HepG2 (cell line): ENCODE data around the gene UTP3. TPM values are rescaled to one million over a fixed set of nuclear protein-coding genes. Genes with fewer than 3 reads are reported as not detected.
A peak's percentile ranks its signal among the peaks of the same experiment; 100 is the strongest.

Experiments used
- ATAC-seq: fragments of 200-7000 bp; cut with Tn5 transposase; 3 replicates; pipeline ENCODE4 v1.9.1; 2020; ENCODE audit warnings: mild to moderate bottlenecking, moderate library complexity
- BruUV-seq: library from RNA; stranded (reverse); fragments of 400-500 nt; replicated peaks from 2 replicates; lab custom pipeline; 2021; lab: Mats Ljungman, UMichigan
- CTCF ChIA-PET: fragments of 300-600 bp; formaldehyde crosslinking; extraction: SDS; loops from one replicate; lab custom pipeline; 2021; ENCODE audit warnings: low total read pairs, inconsistent platforms, low intra/inter-chr PET ratio; lab: Yijun Ruan, JAX
- POLR2A ChIA-PET: fragments of 350-600 bp; sonication (Branson Sonifier 250); formaldehyde crosslinking; loops from one replicate; lab custom pipeline; 2020; ENCODE audit warnings: antibody characterized with exemption, inconsistent platforms; lab: Yijun Ruan, JAX
- DNase-seq: peaks from one replicate; pipeline ENCODE4 v3.0.0-alpha.2; 2015; ENCODE audit warnings: low spot score
- FAIRE-seq: peaks from 3 replicates; lab custom pipeline; 2011; peaks lifted over from hg19 to GRCh38; lab: Jason Lieb, UNC
- H2AFZ ChIP-seq: one replicate; pipeline ENCODE4 v1.6.1; 2011; ENCODE audit warnings: low read length, inconsistent platforms
- H3K27ac ChIP-seq: fragments of 300-600 bp; 3 replicates; pipeline ENCODE4 v1.8.0; 2011; ENCODE audit warnings: mixed run types, mild to moderate bottlenecking, mixed read lengths, low read length, inconsistent platforms; ENCODE audit not compliant: insufficient read depth; ENCODE audit errors: extremely low read length
- H3K27me3 ChIP-seq, 2 experiments: fragments of 200-600 bp in 1 of 2; 2 replicates in 1 of 2; 3 replicates in 1 of 2; pipeline versions ENCODE4 v1.6.0 to v1.8.0; 2011; ENCODE audit warnings: low read length in 2 of 2, mild to moderate bottlenecking in 2 of 2, moderate library complexity in 2 of 2, inconsistent platforms in 1 of 2; ENCODE audit not compliant: insufficient read depth in 2 of 2, control insufficient read depth in 1 of 2
- H3K36me3 ChIP-seq, 2 experiments: fragments of 200-600 bp in 1 of 2; replicated peaks in 1 of 2; 2 replicates in 1 of 2; 3 replicates in 1 of 2; pipeline versions ENCODE4 v1.5.1 to v1.8.0; 2011; ENCODE audit warnings: low read length in 2 of 2, inconsistent platforms in 1 of 2; ENCODE audit not compliant: insufficient read depth in 2 of 2, control insufficient read depth in 1 of 2
- H3K4me1 ChIP-seq: 2 replicates; pipeline ENCODE4 v1.5.1; 2012; ENCODE audit warnings: low read length, inconsistent platforms; ENCODE audit not compliant: insufficient read depth
- H3K4me2 ChIP-seq: 2 replicates; pipeline ENCODE4 v1.6.0; 2011; ENCODE audit warnings: low read depth, low read length, inconsistent platforms
- H3K4me3 ChIP-seq, 3 experiments: fragments of 200-600 bp in 1 of 3; sonication (generic), shearing (Covaris generic) in 1 of 3; replicated peaks in 1 of 3; 2 replicates each; pipeline ENCODE4 v1.5.1; 2011 to 2016; ENCODE audit warnings: low read length in 3 of 3, inconsistent platforms in 2 of 3, low read depth in 2 of 3, mild to moderate bottlenecking in 2 of 3, control low read depth in 1 of 3, mixed read lengths in 1 of 3; ENCODE audit not compliant: insufficient read depth in 1 of 3
- H3K79me2 ChIP-seq: one replicate; pipeline ENCODE4 v1.6.1; 2011; ENCODE audit warnings: low read length, inconsistent platforms; ENCODE audit not compliant: insufficient read depth
- H3K9ac ChIP-seq: 2 replicates; pipeline ENCODE4 v1.6.0; 2011; ENCODE audit warnings: mild to moderate bottlenecking, low read depth, low read length, inconsistent platforms; ENCODE audit not compliant: insufficient read depth
- H3K9me3 ChIP-seq: 2 replicates; pipeline ENCODE4 v1.5.1; 2012; ENCODE audit warnings: mild to moderate bottlenecking, low read length
- H4K20me1 ChIP-seq: 2 replicates; pipeline ENCODE4 v1.6.0; 2011; ENCODE audit warnings: inconsistent platforms, mild to moderate bottlenecking, low read length, moderate library complexity; ENCODE audit not compliant: insufficient read depth
- ATF2 ChIP-seq: sonication (generic); formaldehyde crosslinking; IDR thresholded peaks from 2 replicates; pipeline ENCODE4 v1.4.0; 2020; ENCODE audit warnings: missing genetic modification reagents
- BORCS8-MEF2B ChIP-seq: sonication (generic); formaldehyde crosslinking; IDR thresholded peaks from 2 replicates; pipeline ENCODE4 v1.8.0; 2022; ENCODE audit warnings: mild to moderate bottlenecking, missing genetic modification reagents
- IKZF4 ChIP-seq: sonication (generic); formaldehyde crosslinking; IDR thresholded peaks from 2 replicates; pipeline ENCODE4 v1.5.1; 2020; ENCODE audit warnings: borderline replicate concordance, mild to moderate bottlenecking, low read depth, missing genetic modification reagents; ENCODE audit errors: not compliant biosample characterization
- NR2F1 ChIP-seq, 2 experiments: fragments of 450-650 bp in 1 of 2; formaldehyde crosslinking in 1 of 2; IDR thresholded peaks; 2 replicates each; pipeline versions ENCODE4 v1.5.0 to v1.6.1; 2016 to 2020; ENCODE audit warnings: mild to moderate bottlenecking in 1 of 2, missing compliant biosample characterization in 1 of 2, missing genetic modification reagents in 1 of 2, moderate library complexity in 1 of 2
- PHB2 ChIP-seq: fragments of 450-650 bp; IDR thresholded peaks from 2 replicates; pipeline ENCODE4 v1.6.1; 2018; ENCODE audit not compliant: partially characterized antibody
- PITX1 ChIP-seq: sonication (generic); formaldehyde crosslinking; IDR thresholded peaks from 2 replicates; pipeline ENCODE4 v1.5.1; 2020; ENCODE audit warnings: mild to moderate bottlenecking, missing genetic modification reagents
- SMARCC2 ChIP-seq: fragments of 450-650 bp; IDR thresholded peaks from 2 replicates; pipeline ENCODE4 v1.6.1; 2017; ENCODE audit warnings: antibody characterized with exemption, mild to moderate bottlenecking
- TCF12 ChIP-seq, 2 experiments: fragments of 450-650 bp in 1 of 2; sonication (generic) in 1 of 2; formaldehyde crosslinking in 1 of 2; IDR thresholded peaks; 2 replicates each; pipeline versions ENCODE4 v1.6.1 to v1.8.0; 2017 to 2022; ENCODE audit warnings: antibody characterized with exemption in 1 of 2, mild to moderate bottlenecking in 1 of 2, missing genetic modification reagents in 1 of 2, moderate library complexity in 1 of 2
- TGIF2 ChIP-seq: IDR thresholded peaks from 2 replicates; pipeline ENCODE4 v1.6.1; 2016; ENCODE audit warnings: control low read depth, missing compliant biosample characterization
- TRIM24 ChIP-seq: sonication (generic); formaldehyde crosslinking; IDR thresholded peaks from 2 replicates; pipeline ENCODE4 v1.8.0; 2022; ENCODE audit warnings: mild to moderate bottlenecking, missing genetic modification reagents
- ZNF280D ChIP-seq: sonication (generic); formaldehyde crosslinking; IDR thresholded peaks from 2 replicates; pipeline ENCODE4 v1.5.1; 2020; ENCODE audit warnings: mild to moderate bottlenecking, missing genetic modification reagents
- ZNF547 ChIP-seq: sonication (generic); formaldehyde crosslinking; IDR thresholded peaks from 2 replicates; pipeline ENCODE4 v1.5.1; 2020; ENCODE audit warnings: mild to moderate bottlenecking, missing genetic modification reagents
- ZNF607 ChIP-seq: sonication (generic); formaldehyde crosslinking; IDR thresholded peaks from 2 replicates; pipeline ENCODE4 v1.5.1; 2020; ENCODE audit warnings: missing genetic modification reagents, mild to moderate bottlenecking, borderline replicate concordance
- ZNF713 ChIP-seq: sonication (generic); formaldehyde crosslinking; IDR thresholded peaks from 2 replicates; pipeline ENCODE4 v1.4.0; 2020; ENCODE audit warnings: mild to moderate bottlenecking, missing genetic modification reagents
- ZNF850 ChIP-seq: sonication (generic); formaldehyde crosslinking; conservative IDR thresholded peaks from 2 replicates; pipeline ENCODE4 v1.9.0; 2021; ENCODE audit warnings: mild to moderate bottlenecking, missing genetic modification reagents
- WGBS: methylation state at CpG from one replicate; pipeline ENCODE4 v1.1.6; 2017; ENCODE audit warnings: low lambda C conversion rate; 5-methylcytosine and 5-hydroxymethylcytosine counted together
- in situ Hi-C: cut with HindIII; loops from 2 replicates; pipeline ENCODE4 v1.10.0; 2017; ENCODE audit warnings: low pct_unique_long_range_greater_than_20kb; ENCODE audit not compliant: extremely low pct_ligation_motif_present
- intact Hi-C: fragments of 100-400 bp; cut with micrococcal nuclease; formaldehyde crosslinking; loops from one replicate; pipeline ENCODE4 v1.10.0; 2022; ENCODE audit not compliant: unreplicated experiment
- polyA plus RNA-seq, 8 experiments: library from polyadenylated mRNA; depleted of rRNA in 3 of 8; stranded (reverse) in 7 of 8; unstranded in 1 of 8; fragments of >200 nt; fragmentation: Illumina TruSeq in 4 of 8; extraction: Trizol in 4 of 8; gene quantifications; 2 replicates each; pipeline versions ENCODE4 v1.2.1 to v1.2.3, GENCODE V29; 2011 to 2016; ENCODE audit warnings: low read depth in 4 of 8, missing spikeins in 1 of 8, mixed read lengths in 1 of 8; ENCODE audit not compliant: insufficient read depth in 1 of 8
- total RNA-seq, 5 experiments: library from RNA; depleted of rRNA; stranded (reverse); fragments of >200 nt; fragmentation: Illumina TruSeq; extraction: Trizol; gene quantifications; 2 replicates each; pipeline ENCODE4 v1.2.3, GENCODE V29; 2016; ENCODE audit warnings: low read depth in 1 of 5
- TF ChIP-seq, protein P1 (sequence below): IDR thresholded peaks from 2 replicates; pipeline ENCODE4 v1.6.1; 2016; ENCODE audit warnings: low read depth, borderline replicate concordance

Gene UTP3
- total and polyA plus RNA-seq, 2 of the 13 experiments (the other 11 are each of a cell fraction or from before 2014, with no cell fraction given): 6.9 to 19.5 TPM

DNA sequence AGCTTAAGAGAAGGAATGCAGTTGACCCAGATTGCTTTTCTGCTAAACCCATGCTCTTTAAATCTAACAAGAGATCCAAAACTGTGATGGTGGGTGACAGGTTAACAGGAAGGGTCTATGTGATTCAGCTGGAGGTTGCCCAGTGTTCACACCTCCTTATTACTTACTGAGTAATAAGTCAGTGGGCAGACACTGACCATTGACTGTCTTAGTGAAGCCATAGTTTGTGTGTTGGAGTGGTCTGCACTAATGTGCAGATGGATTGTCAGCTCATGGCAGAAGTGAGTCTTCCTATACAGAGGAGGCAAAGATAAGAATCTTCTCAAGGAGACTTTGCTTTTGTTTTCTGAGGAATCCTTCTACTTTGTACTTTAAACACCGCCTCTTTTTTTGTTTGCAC lies 18.2 kb downstream of the UTP3 start:
- POLR2A ChIA-PET: interaction anchor here (1.4 to 6.4 kb wide), 4 partner anchors 12 to 132 kb away, joined by 3 to 75 read pairs (median 4); partner anchors contain the start of gene UTP3
- CTCF ChIA-PET: no interaction called here
- DNase-seq: no peak
- no peak overlapping the region for H2AFZ ChIP-seq
- H3K27me3 ChIP-seq: no peaks in the 10 kb centered on the region; a peak in 1 of 5 replicates
- no peaks in the 10 kb centered on the region for H3K36me3 ChIP-seq
- H3K9ac ChIP-seq: peak overlapping the region; percentile 84
- peaks cover 26% of the 10 kb centered on the region for H3K79me2 ChIP-seq
- no peak for TF ChIP-seq ZNF850 (CRISPR knock-in tag)
- no peak for TF ChIP-seq PITX1 (CRISPR knock-in tag)
- no peak for TF ChIP-seq ZNF713 (CRISPR knock-in tag)
- no peak for TF ChIP-seq ZNF607 (CRISPR knock-in tag)
- no peak for TF ChIP-seq TGIF2 (CRISPR knock-in tag)
- no peak for TF ChIP-seq BORCS8-MEF2B (CRISPR knock-in tag)
- TF ChIP-seq PHB2: no peak
- TF ChIP-seq TCF12 (IDR thresholded peaks at IDR 0.05): no peak
- no peak for TF ChIP-seq TCF12 (CRISPR knock-in tag; IDR thresholded peaks at IDR 0.05)
- no peak for TF ChIP-seq SMARCC2
- TF ChIP-seq NR2F1 (CRISPR knock-in tag; IDR thresholded peaks at IDR 0.05): no peak
- no peak for TF ChIP-seq IKZF4 (CRISPR knock-in tag)
- no peak for TF ChIP-seq ATF2 (CRISPR knock-in tag)
- TF ChIP-seq, protein P1, sequence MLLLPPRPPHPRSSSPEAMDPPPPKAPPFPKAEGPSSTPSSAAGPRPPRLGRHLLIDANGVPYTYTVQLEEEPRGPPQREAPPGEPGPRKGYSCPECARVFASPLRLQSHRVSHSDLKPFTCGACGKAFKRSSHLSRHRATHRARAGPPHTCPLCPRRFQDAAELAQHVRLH: no peak
- no peak for TF ChIP-seq ZNF280D
- TF ChIP-seq ZNF547 (CRISPR knock-in tag): no peak
- no peak for TF ChIP-seq TRIM24 (CRISPR knock-in tag)
- TF ChIP-seq, all 625 proteins: peak for 0
- 76% methylated on average over 1 of the region's 1 CpG for whole genome bisulfite sequencing
- Histone ChIP-seq H3K4me1 (peaks cover 57% of the 10 kb centered on the region), H3K9me3 (no peaks in the 10 kb centered on the region), H3K4me2 (peak overlapping the region; percentile 87), H3K4me3 (peak overlapping the region; percentile 72 to 88 (median 80); a peak in 5 of 6 replicates), H4K20me1 (no peaks in the 10 kb centered on the region), H3K27ac (peak overlapping the region; percentile 91)
- ATAC-seq (no peak), FAIRE-seq (no peak)
- in situ Hi-C loops (no loop called here), intact Hi-C loops (loop anchor here (5.0 to 10.0 kb wide), 2 partner anchors 131 to 288 kb away; partner anchors contain the start of genes DCK and GRSF1)
- no TSS peak for BruUV-seq
